ENCODE results near the gene CSTF3. TPM values are rescaled to one million over a fixed set of nuclear protein-coding genes. Genes with fewer than 3 reads are reported as not detected.

CSTF3 gene
- total and polyA plus RNA-seq, 9 of the 15 experiments (the other 6 are each of a cell fraction or from before 2014, with no cell fraction given), result 37.0 to 111 (median 61.0) TPM

GRCh38 chr11:33040033-33040861, 121.0 kb downstream of the CSTF3 start (continued):
- TF ChIP-seq AFF1 (IDR thresholded peaks at IDR 0.05; ENCODE audit: low read depth in 1 of 2, partially characterized antibody in 2 of 2), result no peak
- peak; percentile 61; the same call in 1 of the 2 replicates for TF ChIP-seq ZNF592 (IDR thresholded peaks at IDR 0.05)
- TF ChIP-seq TFAP4 (CRISPR knock-in tag; IDR thresholded peaks at IDR 0.05; ENCODE audit: borderline replicate concordance), result peak; percentile 96
- 0 out of 2 replicates have a peak, but pooled peaks have one; percentile 20 for TF ChIP-seq SPI1 (IDR thresholded peaks at IDR 0.05; ENCODE audit: borderline replicate concordance, low read depth, low read length)
- no peak for TF ChIP-seq TFE3 (CRISPR knock-in tag; IDR thresholded peaks at IDR 0.05)
